Lower leg skin (tissue), 4 donors: ENCODE measurements around the gene SAPCD1. TPM values are rescaled to one million over a fixed set of nuclear protein-coding genes. Genes with fewer than 3 reads are reported as not detected.

Source experiments
- DNase-seq, 2 donors: peaks; one replicate each; pipeline ENCODE4 v3.0.0-alpha.2; 2019; ENCODE audit warnings: low spot score in 2 of 2
- H3K4me3 ChIP-seq: fragments of 200-600 bp; sonication (generic); 2 replicates; pipeline ENCODE4 v1.5.1; 2017; ENCODE audit warnings: mild to moderate bottlenecking, low read depth; ENCODE audit not compliant: poor library complexity, severe bottlenecking
- CTCF ChIP-seq, 3 donors: fragments of 450-650 bp; IDR thresholded peaks; one replicate each; pipeline ENCODE4 v1.5.1; 2016; ENCODE audit warnings: antibody characterized with exemption in 3 of 3, mild to moderate bottlenecking in 3 of 3, moderate library complexity in 2 of 3
- POLR2A ChIP-seq, 2 donors: fragments of 450-650 bp; IDR thresholded peaks; one replicate each; pipeline ENCODE4 v1.6.1; 2016 to 2017; ENCODE audit warnings: antibody characterized with exemption in 2 of 2, mild to moderate bottlenecking in 1 of 2, moderate library complexity in 1 of 2
- WGBS, 2 donors: methylation state at CpG; one replicate each; pipeline ENCODE4 v1.1.5; 2018; 5-methylcytosine and 5-hydroxymethylcytosine counted together
- intact Hi-C: fragments of 100-400 bp; cut with DNase I; formaldehyde crosslinking; loops from one replicate; pipeline ENCODE4 v1.15.0; 2023; ENCODE audit warnings: low total_unique reads
- total RNA-seq, 4 donors: library from RNA; depleted of rRNA; stranded (reverse); fragments of >200 nt; gene quantifications; one replicate each; pipeline ENCODE4 v1.1.0, GENCODE V29; 2016

The SAPCD1 gene
- total RNA-seq, 4 donors from 2014 or later: 25.3 to 80.6 (median 55.3) TPM

- 83 to 86% methylated on average over 25 of the region's 25 CpGs for WGBS, 2 donors
- no peak overlapping the region for H3K4me3 ChIP-seq
- no peak for TF ChIP-seq CTCF (IDR thresholded peaks at IDR 0.05)
- TF ChIP-seq POLR2A (IDR thresholded peaks at IDR 0.05): no peak
- intact Hi-C loops: no loop called here
- no peak for DNase-seq
Observed at GRCh38 chr6:31723980-31724691, 38.3 kb upstream of the SAPCD1 start.

DNA sequence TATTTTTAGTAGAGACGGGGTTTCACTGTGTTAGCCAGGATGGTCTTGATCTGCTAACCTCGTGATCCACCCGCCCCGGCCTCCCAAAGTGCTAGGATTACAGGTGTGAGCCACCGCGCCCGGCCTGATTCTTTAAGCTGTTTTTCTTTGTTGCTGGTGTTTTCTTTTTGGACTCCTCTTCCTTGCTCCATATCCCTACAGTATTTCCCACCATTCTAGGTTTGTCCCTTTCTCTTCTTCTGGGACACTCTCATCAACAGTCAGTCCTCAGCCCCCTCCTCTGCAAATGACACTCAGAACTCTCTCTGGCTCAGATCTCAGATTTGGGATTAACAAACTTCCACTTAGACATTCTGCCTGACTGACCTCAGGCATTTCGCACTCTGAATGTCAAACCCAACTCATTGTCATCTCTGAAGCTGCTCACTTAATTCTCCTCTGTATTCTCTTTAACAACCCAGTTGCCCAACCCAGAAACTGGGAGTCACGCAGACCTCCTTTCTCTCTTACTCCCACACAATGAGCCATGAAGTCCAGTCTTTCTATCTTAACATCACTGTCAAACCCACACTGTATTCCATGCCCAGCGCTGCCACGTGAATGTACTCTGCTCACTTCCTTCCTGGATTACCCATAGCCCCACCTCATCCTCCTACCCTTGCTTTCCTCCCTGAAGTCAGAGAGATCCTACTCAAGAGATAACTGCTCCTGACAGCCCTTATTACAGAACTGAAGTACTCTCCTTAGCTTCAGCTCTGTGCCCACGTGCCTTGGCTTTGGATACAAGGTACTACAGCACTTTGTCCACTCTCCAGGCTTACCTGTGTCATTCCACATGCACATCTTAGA is 36.7 kb upstream of the SAPCD1 start:
- H3K4me3 ChIP-seq: no peak overlapping the region
- 76 to 77% methylated on average over 12 of the region's 12 CpGs for WGBS, 2 donors
- intact Hi-C loops: no loop called here
- TF ChIP-seq CTCF (IDR thresholded peaks at IDR 0.05): no peak
- no peak for TF ChIP-seq POLR2A (IDR thresholded peaks at IDR 0.05)
- DNase-seq: no peak

GRCh38 chr6:31727034-31727716 is 35.3 kb upstream of the SAPCD1 start:
- intact Hi-C loops: no loop called here
- DNase-seq: no peak
- TF ChIP-seq CTCF (IDR thresholded peaks at IDR 0.05) (no peak), POLR2A (IDR thresholded peaks at IDR 0.05) (no peak)
- H3K4me3 ChIP-seq: no peak overlapping the region
- WGBS, 2 donors: 62 to 64% methylated on average over 7 of the region's 7 CpGs

- no peak overlapping the region for H3K4me3 ChIP-seq
- intact Hi-C loops: no loop called here
- 70 to 72% methylated on average over 41 of the region's 41 CpGs for WGBS, 2 donors
- no peak for TF ChIP-seq POLR2A (IDR thresholded peaks at IDR 0.05)
- TF ChIP-seq CTCF (IDR thresholded peaks at IDR 0.05): no peak
- DNase-seq: no peak
Observed at GRCh38 chr6:31727717-31728671, 34.5 kb upstream of the SAPCD1 start.
